MM.1S (cell line): ENCODE measurements around the gene BCAR3.

Experiments used
- DNase-seq: peaks from one replicate; pipeline ENCODE4 v3.0.0-alpha.2; 2015
- H2AFZ ChIP-seq: fragments of 300-600 bp; sonication (generic); 2 replicates; pipeline ENCODE4 v1.6.0; 2016; ENCODE audit warnings: antibody characterized with exemption, low read length
- H3F3A ChIP-seq: fragments of 300-600 bp; sonication (generic); 2 replicates; pipeline ENCODE4 v1.6.1; 2016; ENCODE audit warnings: mild to moderate bottlenecking, antibody characterized with exemption, low read length, moderate library complexity, mixed read lengths; ENCODE audit not compliant: insufficient read depth
- H3K27ac ChIP-seq: fragments of 300-600 bp; sonication (generic); 2 replicates; pipeline ENCODE4 v1.5.1; 2016; ENCODE audit warnings: mild to moderate bottlenecking, low read length
- H3K27me3 ChIP-seq: fragments of 300-600 bp; sonication (generic); replicated peaks from 2 replicates; pipeline ENCODE4 v1.6.0; 2016; ENCODE audit warnings: low read length; ENCODE audit not compliant: insufficient read depth
- H3K36me3 ChIP-seq: fragments of 300-600 bp; sonication (generic); replicated peaks from 2 replicates; pipeline ENCODE4 v1.6.1; 2016; ENCODE audit warnings: mild to moderate bottlenecking, low read length, mixed read lengths; ENCODE audit not compliant: insufficient read depth
- H3K4me1 ChIP-seq: fragments of 300-600 bp; sonication (generic); 2 replicates; pipeline ENCODE4 v1.6.1; 2016; ENCODE audit warnings: low read length, mixed read lengths
- H3K4me2 ChIP-seq: fragments of 300-600 bp; sonication (generic); 2 replicates; pipeline ENCODE4 v1.6.0; 2016; ENCODE audit warnings: low read depth, low read length
- H3K4me3 ChIP-seq: fragments of 300-600 bp; sonication (generic); 2 replicates; pipeline ENCODE4 v1.5.1; 2016; ENCODE audit warnings: low read length, mixed read lengths
- H3K79me2 ChIP-seq: fragments of 300-600 bp; sonication (generic); 2 replicates; pipeline ENCODE4 v1.6.1; 2016; ENCODE audit warnings: mixed run types, low read length, mixed read lengths
- H3K9ac ChIP-seq: fragments of 300-600 bp; sonication (generic); 2 replicates; pipeline ENCODE4 v1.6.1; 2016; ENCODE audit warnings: low read length, mixed read lengths
- H3K9me2 ChIP-seq: fragments of 300-600 bp; sonication (generic); replicated peaks from 2 replicates; pipeline ENCODE4 v1.6.1; 2016; ENCODE audit warnings: mild to moderate bottlenecking, low read length, mixed read lengths; ENCODE audit not compliant: insufficient read depth
- H3K9me3 ChIP-seq: fragments of 300-600 bp; sonication (generic); replicated peaks from 2 replicates; pipeline ENCODE4 v1.6.1; 2016; ENCODE audit warnings: mild to moderate bottlenecking, low read length, mixed read lengths; ENCODE audit not compliant: insufficient read depth
- H4K20me1 ChIP-seq: fragments of 300-600 bp; sonication (generic); 2 replicates; pipeline ENCODE4 v1.6.1; 2016; ENCODE audit warnings: mild to moderate bottlenecking, low read length, moderate library complexity, mixed read lengths; ENCODE audit not compliant: insufficient read depth
- CTCF ChIP-seq: fragments of 300-600 bp; sonication (generic); IDR thresholded peaks from 2 replicates; pipeline ENCODE4 v1.5.1; 2016; ENCODE audit warnings: antibody characterized with exemption, low read length, mixed read lengths
- EZH2 ChIP-seq: fragments of 300-600 bp; sonication (generic); optimal IDR thresholded peaks from 2 replicates; pipeline ENCODE3; 2017; ENCODE audit warnings: low read depth, mild to moderate bottlenecking, antibody characterized with exemption, low read length, mixed read lengths
- EZH2phosphoT487 ChIP-seq: fragments of 300-600 bp; sonication (generic); IDR thresholded peaks from 2 replicates; pipeline ENCODE4 v1.6.1; 2018; ENCODE audit warnings: antibody characterized with exemption, low read length

The BCAR3 gene

GRCh38 chr1:93614541-93614940 lies 67.1 kb downstream of the BCAR3 start:
- no peak for DNase-seq
- Histone ChIP-seq H3K9me2 (no peaks in the 10 kb centered on the region), H3K4me2 (no peak overlapping the region), H3K4me1 (no peaks in the 10 kb centered on the region), H3K27me3 (no peaks in the 10 kb centered on the region), H4K20me1 (no peaks in the 10 kb centered on the region), H3K79me2 (no peaks in the 10 kb centered on the region), H3K27ac (no peak overlapping the region), H3K36me3 (no peaks in the 10 kb centered on the region), H3F3A (no peaks in the 10 kb centered on the region), H3K4me3 (no peak overlapping the region), H2AFZ (no peak overlapping the region), H3K9me3 (no peaks in the 10 kb centered on the region), H3K9ac (no peak overlapping the region)
- TF ChIP-seq EZH2phosphoT487: no peak

GRCh38 chr1:93613898-93614297 lies 67.7 kb downstream of the BCAR3 start:
- no peak for TF ChIP-seq CTCF
- TF ChIP-seq EZH2phosphoT487: no peak
- no peak for TF ChIP-seq EZH2
- Histone ChIP-seq H3K9ac (no peak overlapping the region), H3K27ac (no peak overlapping the region), H3K79me2 (no peaks in the 10 kb centered on the region), H3F3A (no peaks in the 10 kb centered on the region), H3K4me1 (no peaks in the 10 kb centered on the region), H3K9me2 (no peaks in the 10 kb centered on the region), H4K20me1 (no peaks in the 10 kb centered on the region), H3K9me3 (no peaks in the 10 kb centered on the region), H3K27me3 (no peaks in the 10 kb centered on the region), H3K4me2 (no peak overlapping the region), H3K4me3 (no peak overlapping the region), H2AFZ (no peak overlapping the region), H3K36me3 (no peaks in the 10 kb centered on the region)
- DNase-seq: no peak

- no peak overlapping the region for H3K27ac ChIP-seq
- H3K9me2 ChIP-seq: no peaks in the 10 kb centered on the region
- no peaks in the 10 kb centered on the region for H3K79me2 ChIP-seq
- H3K4me2 ChIP-seq: no peak overlapping the region
- H3K36me3 ChIP-seq: no peaks in the 10 kb centered on the region
- TF ChIP-seq CTCF (no peak), EZH2 (no peak), EZH2phosphoT487 (no peak)
- H2AFZ ChIP-seq: no peak overlapping the region
- H3K9ac ChIP-seq: no peak overlapping the region
- no peak for DNase-seq
- H3K9me3 ChIP-seq: no peaks in the 10 kb centered on the region
- no peak overlapping the region for H3K4me3 ChIP-seq
- H3K27me3 ChIP-seq: no peaks in the 10 kb centered on the region
- H3K4me1 ChIP-seq: no peaks in the 10 kb centered on the region
- H3F3A ChIP-seq: no peaks in the 10 kb centered on the region
- no peaks in the 10 kb centered on the region for H4K20me1 ChIP-seq
Observed at GRCh38 chr1:93612510-93612909, 69.1 kb downstream of the BCAR3 start.

GRCh38 chr1:93611668-93612067 lies 70.0 kb downstream of the BCAR3 start:
- no peak overlapping the region for H2AFZ ChIP-seq
- H3K4me1 ChIP-seq: no peaks in the 10 kb centered on the region
- no peak overlapping the region for H3K4me2 ChIP-seq
- no peaks in the 10 kb centered on the region for H3K79me2 ChIP-seq
- no peak overlapping the region for H3K9ac ChIP-seq
- H3K36me3 ChIP-seq: no peaks in the 10 kb centered on the region
- no peaks in the 10 kb centered on the region for H3K9me3 ChIP-seq
- no peaks in the 10 kb centered on the region for H3F3A ChIP-seq
- H3K27ac ChIP-seq: no peak overlapping the region
- DNase-seq: no peak
- H4K20me1 ChIP-seq: no peaks in the 10 kb centered on the region
- TF ChIP-seq EZH2 (no peak), EZH2phosphoT487 (no peak), CTCF (no peak)
- H3K4me3 ChIP-seq: no peak overlapping the region
- H3K27me3 ChIP-seq: no peaks in the 10 kb centered on the region
- no peaks in the 10 kb centered on the region for H3K9me2 ChIP-seq
